IgD-negative memory B cell (primary cell): ENCODE measurements around the gene GPR148. TPM values are rescaled to one million over a fixed set of nuclear protein-coding genes. Genes with fewer than 3 reads are reported as not detected.

Experiments
- H3K27ac Mint-ChIP-seq, 3 donors: one replicate each; pipeline ENCODE4 v1.8.0; 2020 to 2022; ENCODE audit warnings: mild to moderate bottlenecking in 3 of 3, mixed read lengths in 3 of 3, moderate library complexity in 1 of 3
- H3K27me3 Mint-ChIP-seq: one replicate; pipeline ENCODE4 v1.8.0; 2021; ENCODE audit warnings: mixed read lengths
- H3K36me3 Mint-ChIP-seq: one replicate; pipeline ENCODE4 v1.8.0; 2020; ENCODE audit warnings: mild to moderate bottlenecking, mixed read lengths
- H3K4me1 Mint-ChIP-seq, 3 donors: one replicate each; pipeline ENCODE4 v1.8.0; 2020 to 2022; ENCODE audit warnings: mixed read lengths in 3 of 3, mild to moderate bottlenecking in 1 of 3
- H3K4me3 Mint-ChIP-seq, 4 donors: one replicate each; pipeline ENCODE4 v1.8.0; 2020 to 2022; ENCODE audit warnings: mild to moderate bottlenecking in 4 of 4, mixed read lengths in 4 of 4, moderate library complexity in 3 of 4
- H3K9me3 Mint-ChIP-seq, 3 donors: one replicate each; pipeline ENCODE4 v1.8.0; 2020 to 2021; ENCODE audit warnings: mixed read lengths in 3 of 3, mild to moderate bottlenecking in 1 of 3
- polyA plus RNA-seq: library from polyadenylated mRNA; unstranded; fragments of 300-500 nt; fragmentation: Illumina TruSeq; gene quantifications from one replicate; pipeline ENCODE4 v1.2.3, GENCODE V29; 2021

Gene GPR148
- polyA plus RNA-seq, 1 donor from 2014 or later, result not detected

- Mint-ChIP-seq H3K27me3 (peaks cover 1% of the 10 kb centered on the region), H3K36me3 (no peaks in the 10 kb centered on the region), H3K9me3 (peaks cover 5 to 13% (median 6%) of the 10 kb centered on the region in 3 donors), H3K4me3 (no peak overlapping the region), H3K27ac (no peak overlapping the region), H3K4me1 (no peaks in the 10 kb centered on the region)
Measured at GRCh38 chr2:130735200-130735599, 6.3 kb downstream of the GPR148 start.

- H3K9me3 Mint-ChIP-seq, result peaks cover 5 to 10% (median 6%) of the 10 kb centered on the region in 3 donors
- H3K27me3 Mint-ChIP-seq, result peaks cover 1% of the 10 kb centered on the region
- peaks cover 0 to 3% (median 0%) of the 10 kb centered on the region in 3 donors for H3K4me1 Mint-ChIP-seq
- no peaks in the 10 kb centered on the region for H3K36me3 Mint-ChIP-seq
- no peak overlapping the region for H3K27ac Mint-ChIP-seq
- no peak overlapping the region for H3K4me3 Mint-ChIP-seq
Measured at GRCh38 chr2:130736487-130736886, 7.6 kb downstream of the GPR148 start.

- peaks cover 5 to 10% (median 6%) of the 10 kb centered on the region in 3 donors for H3K9me3 Mint-ChIP-seq
- peaks cover 0 to 3% (median 0%) of the 10 kb centered on the region in 3 donors for H3K4me1 Mint-ChIP-seq
- H3K27ac Mint-ChIP-seq, result no peak overlapping the region
- H3K4me3 Mint-ChIP-seq, result no peak overlapping the region
- peaks cover 1% of the 10 kb centered on the region for H3K27me3 Mint-ChIP-seq
- no peaks in the 10 kb centered on the region for H3K36me3 Mint-ChIP-seq
Measured at GRCh38 chr2:130737592-130737991, 8.7 kb downstream of the GPR148 start.

- Mint-ChIP-seq H3K27ac (no peak overlapping the region), H3K27me3 (peaks cover 6% of the 10 kb centered on the region), H3K36me3 (no peaks in the 10 kb centered on the region), H3K4me1 (peaks cover 0 to 3% (median 0%) of the 10 kb centered on the region in 3 donors), H3K9me3 (no peaks in the 10 kb centered on the region), H3K4me3 (no peak overlapping the region)
Measured at GRCh38 chr2:130740671-130741070, 11.8 kb downstream of the GPR148 start.

GRCh38 chr2:130743278-130743677 lies 14.4 kb downstream of the GPR148 start:
- Mint-ChIP-seq H3K4me3 (no peak overlapping the region), H3K27ac (no peak overlapping the region), H3K9me3 (no peaks in the 10 kb centered on the region), H3K4me1 (peaks cover 0 to 3% (median 0%) of the 10 kb centered on the region in 3 donors), H3K36me3 (no peaks in the 10 kb centered on the region), H3K27me3 (peaks cover 6% of the 10 kb centered on the region)

GRCh38 chr2:130744287-130745117 lies 15.6 kb downstream of the GPR148 start:
- H3K27ac Mint-ChIP-seq, result no peak overlapping the region
- no peaks in the 10 kb centered on the region for H3K9me3 Mint-ChIP-seq
- H3K36me3 Mint-ChIP-seq, result no peaks in the 10 kb centered on the region
- H3K4me3 Mint-ChIP-seq, result no peak overlapping the region
- H3K4me1 Mint-ChIP-seq, result peaks cover 0 to 3% (median 0%) of the 10 kb centered on the region in 3 donors
- H3K27me3 Mint-ChIP-seq, result peaks cover 6% of the 10 kb centered on the region

GRCh38 chr2:130749078-130749477 lies 20.2 kb downstream of the GPR148 start:
- no peaks in the 10 kb centered on the region for H3K9me3 Mint-ChIP-seq
- no peaks in the 10 kb centered on the region for H3K36me3 Mint-ChIP-seq
- no peaks in the 10 kb centered on the region for H3K4me1 Mint-ChIP-seq
- no peak overlapping the region for H3K27ac Mint-ChIP-seq
- peaks cover 6% of the 10 kb centered on the region for H3K27me3 Mint-ChIP-seq
- H3K4me3 Mint-ChIP-seq, result no peak overlapping the region

GRCh38 chr2:130749641-130750040 lies 20.8 kb downstream of the GPR148 start:
- H3K27ac Mint-ChIP-seq, result peak overlapping the region in 1 of 3 donors; percentile 9
- peaks cover 6% of the 10 kb centered on the region for H3K27me3 Mint-ChIP-seq
- H3K4me1 Mint-ChIP-seq, result no peaks in the 10 kb centered on the region
- H3K36me3 Mint-ChIP-seq, result no peaks in the 10 kb centered on the region
- no peaks in the 10 kb centered on the region for H3K9me3 Mint-ChIP-seq
- H3K4me3 Mint-ChIP-seq, result no peak overlapping the region

- Mint-ChIP-seq H3K27me3 (peaks cover 27% of the 10 kb centered on the region), H3K27ac (peak overlapping the region in 1 of 3 donors; percentile 50), H3K4me1 (peaks cover 0 to 4% (median 1%) of the 10 kb centered on the region in 3 donors), H3K9me3 (peaks cover 0 to 1% (median 0%) of the 10 kb centered on the region in 3 donors), H3K36me3 (no peaks in the 10 kb centered on the region), H3K4me3 (peak overlapping the region in 2 of 4 donors; percentile 28 to 42)
Measured at GRCh38 chr2:130754811-130755210, 25.9 kb downstream of the GPR148 start.

- Mint-ChIP-seq H3K9me3 (peaks cover 0 to 1% (median 0%) of the 10 kb centered on the region in 3 donors), H3K36me3 (no peaks in the 10 kb centered on the region), H3K4me1 (peaks cover 0 to 4% (median 1%) of the 10 kb centered on the region in 3 donors), H3K27me3 (peaks cover 27% of the 10 kb centered on the region), H3K27ac (peak within 1 kb of the TSS in 1 of 3 donors; percentile 50), H3K4me3 (peak within 1 kb of the TSS in 3 of 4 donors; percentile 42 to 74 (median 73))
Measured at GRCh38 chr2:130755256-130756052, 26.6 kb downstream of the GPR148 start, which contains the start of gene AMER3. Gene AMER3 (plus strand): TSS chr2:130755540. CDS start chr2:130762073, 6,533 bp downstream.

- Mint-ChIP-seq H3K4me3 (peak overlapping the region in 1 of 4 donors; percentile 43), H3K27me3 (peaks cover 27% of the 10 kb centered on the region), H3K9me3 (peaks cover 0 to 1% (median 0%) of the 10 kb centered on the region in 3 donors), H3K36me3 (no peaks in the 10 kb centered on the region), H3K27ac (no peak overlapping the region), H3K4me1 (peaks cover 0 to 4% (median 1%) of the 10 kb centered on the region in 3 donors)
Measured at GRCh38 chr2:130756053-130756873, 27.4 kb downstream of the GPR148 start.

GRCh38 chr2:130756874-130757668 lies 28.2 kb downstream of the GPR148 start:
- Mint-ChIP-seq H3K4me1 (peaks cover 0 to 4% (median 1%) of the 10 kb centered on the region in 3 donors), H3K36me3 (no peaks in the 10 kb centered on the region), H3K9me3 (peaks cover 0 to 1% (median 0%) of the 10 kb centered on the region in 3 donors), H3K27me3 (peaks cover 30% of the 10 kb centered on the region), H3K4me3 (peak overlapping the region in 2 of 4 donors; percentile 10 to 43), H3K27ac (no peak overlapping the region)

GRCh38 chr2:130759906-130760753 lies 31.3 kb downstream of the GPR148 start:
- Mint-ChIP-seq H3K9me3 (peaks cover 0 to 1% (median 0%) of the 10 kb centered on the region in 3 donors), H3K4me1 (peaks cover 0 to 2% (median 1%) of the 10 kb centered on the region in 3 donors), H3K36me3 (no peaks in the 10 kb centered on the region), H3K27ac (no peak overlapping the region), H3K27me3 (peaks cover 27% of the 10 kb centered on the region), H3K4me3 (no peak overlapping the region)
